Adipocyte (in vitro differentiated cells): Measurements from ENCODE around the gene KCNA1.
"Not testable (repeated sequence)": the region's sequence is repeated elsewhere in the genome, so short reads cannot be mapped to it uniquely, and the experiment has no call there.

Source experiments
- DNase-seq: peaks from one replicate; pipeline ENCODE4 v3.0.0-alpha.2; 2015; ENCODE audit warnings: low read depth
- H3K27me3 ChIP-seq: replicated peaks from 2 replicates; pipeline ENCODE4 v1.7.0; 2013; ENCODE audit warnings: mild to moderate bottlenecking, low read length, moderate library complexity; ENCODE audit not compliant: control insufficient read depth, insufficient read depth
- H3K36me3 ChIP-seq: 2 replicates; pipeline ENCODE4 v1.7.0; 2013; ENCODE audit warnings: low read length, mild to moderate bottlenecking, moderate library complexity; ENCODE audit not compliant: control insufficient read depth, insufficient read depth, severe bottlenecking
- H3K4me1 ChIP-seq: 2 replicates; pipeline ENCODE4 v1.7.0; 2013; ENCODE audit warnings: mild to moderate bottlenecking, low read length, moderate library complexity; ENCODE audit not compliant: control insufficient read depth, insufficient read depth
- H3K4me3 ChIP-seq: 2 replicates; pipeline ENCODE4 v1.7.0; 2013; ENCODE audit warnings: mild to moderate bottlenecking, low read length, moderate library complexity
- H3K9ac ChIP-seq: 2 replicates; pipeline ENCODE4 v1.7.0; 2013; ENCODE audit warnings: mild to moderate bottlenecking, low read length, moderate library complexity
- H3K9me3 ChIP-seq: 2 replicates; pipeline ENCODE4 v1.7.0; 2013; ENCODE audit warnings: mild to moderate bottlenecking, low read length, moderate library complexity; ENCODE audit not compliant: control insufficient read depth

Gene KCNA1

GRCh38 chr12:4909734-4910501, at the start of gene KCNA1:
KCNA1 (plus strand) TSS chr12:4909905; CDS start chr12:4911379, 1,474 bp downstream.
- peak within 1 kb of the TSS; percentile 68 for H3K9ac ChIP-seq
- H3K4me1 ChIP-seq, result peaks cover 15% of the 10 kb centered on the region
- DNase-seq, result peak; percentile 59
- peak within 1 kb of the TSS; percentile 84 for H3K4me3 ChIP-seq
- H3K27me3 ChIP-seq, result peaks cover 10% of the 10 kb centered on the region
- H3K9me3 ChIP-seq, result no peaks in the 10 kb centered on the region
- no peaks in the 10 kb centered on the region for H3K36me3 ChIP-seq

- Histone ChIP-seq H3K4me3 (no peak overlapping the region), H3K36me3 (no peaks in the 10 kb centered on the region)
Observed at GRCh38 chr12:4860741-4861140, 49.0 kb upstream of the KCNA1 start.

DNA sequence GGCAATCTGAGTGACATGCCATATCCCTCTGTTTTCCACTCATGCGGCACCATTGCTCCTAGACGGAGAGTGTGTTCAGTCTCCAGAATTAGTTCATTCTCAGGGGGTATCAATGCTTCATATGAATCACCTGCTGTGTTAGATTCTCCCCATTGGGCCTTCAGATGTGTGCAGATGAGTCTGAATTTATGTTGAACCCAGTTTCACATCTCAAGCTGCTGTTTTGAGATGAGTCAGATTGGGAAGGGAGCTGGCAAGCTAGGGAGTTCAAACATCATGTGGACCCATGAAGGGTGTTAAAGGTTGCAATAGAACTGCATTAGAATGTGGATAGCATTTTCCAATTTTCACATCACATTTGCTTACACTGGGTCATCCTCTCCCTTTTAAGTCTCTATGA, 46.9 kb upstream of the KCNA1 start:
- Histone ChIP-seq H3K36me3 (no peaks in the 10 kb centered on the region), H3K27me3 (peaks cover 63% of the 10 kb centered on the region), H3K9ac (no peak overlapping the region), H3K4me1 (peaks cover 14% of the 10 kb centered on the region), H3K4me3 (no peak overlapping the region), H3K9me3 (no peaks in the 10 kb centered on the region)
- no peak for DNase-seq

More at GRCh38 chr12:4860741-4861140, 49.0 kb upstream of the KCNA1 start:
- no peak for DNase-seq
- Histone ChIP-seq H3K27me3 (peaks cover 48% of the 10 kb centered on the region), H3K9ac (no peak overlapping the region), H3K9me3 (no peaks in the 10 kb centered on the region), H3K4me1 (peaks cover 15% of the 10 kb centered on the region)

DNA sequence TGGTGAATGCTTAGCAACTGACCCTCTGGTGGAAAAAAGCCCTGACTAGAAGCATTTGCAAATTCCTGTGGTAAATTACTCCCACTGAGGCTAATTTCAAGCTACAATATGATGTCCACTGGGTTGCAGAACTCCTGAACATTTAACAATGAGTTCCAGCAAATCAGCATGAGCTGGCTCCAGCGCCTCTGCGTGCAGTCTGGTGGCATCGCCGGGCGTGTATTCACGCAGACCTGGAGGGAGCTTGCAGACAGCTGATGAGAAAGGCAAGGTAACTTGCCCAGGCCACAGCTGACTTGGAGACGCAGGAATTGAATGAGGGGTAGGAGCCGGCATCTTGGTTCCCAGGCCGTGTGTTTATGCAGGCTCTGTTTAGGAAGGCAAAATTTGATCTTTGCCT, 45.1 kb upstream of the KCNA1 start:
- H3K36me3 ChIP-seq, result no peaks in the 10 kb centered on the region
- peaks cover 8% of the 10 kb centered on the region for H3K4me1 ChIP-seq
- no peak overlapping the region for H3K9ac ChIP-seq
- no peak for DNase-seq
- peaks cover 64% of the 10 kb centered on the region for H3K27me3 ChIP-seq
- no peaks in the 10 kb centered on the region for H3K9me3 ChIP-seq
- no peak overlapping the region for H3K4me3 ChIP-seq

DNA sequence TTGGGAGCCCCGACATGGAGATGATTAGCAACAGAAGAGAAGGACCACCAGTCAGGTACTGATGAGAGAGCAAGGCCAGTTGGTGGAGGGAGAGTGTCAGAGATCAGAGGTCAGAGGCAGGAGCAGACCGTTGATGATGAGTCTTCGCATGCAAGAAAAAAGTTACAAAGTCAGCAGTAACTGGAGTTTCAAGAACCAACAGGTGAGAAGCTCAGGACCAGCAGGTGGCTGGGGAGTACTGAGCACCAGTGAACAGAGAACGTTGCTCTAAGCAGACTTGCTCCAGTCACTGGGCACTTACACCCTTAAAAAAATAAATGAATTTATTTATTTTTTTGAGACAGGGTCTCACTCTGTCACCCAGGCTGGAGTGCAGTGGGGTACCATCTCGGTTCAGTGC, 44.5 kb upstream of the KCNA1 start:
- Histone ChIP-seq H3K9ac (no peak overlapping the region), H3K9me3 (no peaks in the 10 kb centered on the region), H3K36me3 (no peaks in the 10 kb centered on the region), H3K4me3 (no peak overlapping the region), H3K4me1 (peaks cover 4% of the 10 kb centered on the region), H3K27me3 (peaks cover 67% of the 10 kb centered on the region)
- DNase-seq, result no peak

GRCh38 chr12:4866299-4866698, 43.4 kb upstream of the KCNA1 start:
- H3K4me3 ChIP-seq, result no peak overlapping the region
- DNase-seq, result no peak
- no peaks in the 10 kb centered on the region for H3K9me3 ChIP-seq
- H3K36me3 ChIP-seq, result no peaks in the 10 kb centered on the region
- H3K4me1 ChIP-seq, result no peaks in the 10 kb centered on the region
- peaks cover 71% of the 10 kb centered on the region for H3K27me3 ChIP-seq
- H3K9ac ChIP-seq, result no peak overlapping the region

- Histone ChIP-seq H3K36me3 (no peaks in the 10 kb centered on the region), H3K9ac (no peak overlapping the region), H3K4me1 (no peaks in the 10 kb centered on the region), H3K27me3 (peaks cover 77% of the 10 kb centered on the region), H3K4me3 (no peak overlapping the region), H3K9me3 (no peaks in the 10 kb centered on the region)
- no peak for DNase-seq
Observed at GRCh38 chr12:4867384-4867783, 42.3 kb upstream of the KCNA1 start.

GRCh38 chr12:4870423-4870822, 39.3 kb upstream of the KCNA1 start:
- H3K4me3 ChIP-seq, result no peak overlapping the region
- no peak for DNase-seq
- no peak overlapping the region for H3K9ac ChIP-seq
- H3K4me1 ChIP-seq, result no peaks in the 10 kb centered on the region
- peaks cover 58% of the 10 kb centered on the region for H3K27me3 ChIP-seq
- H3K9me3 ChIP-seq, result no peaks in the 10 kb centered on the region
- H3K36me3 ChIP-seq, result no peaks in the 10 kb centered on the region

DNA sequence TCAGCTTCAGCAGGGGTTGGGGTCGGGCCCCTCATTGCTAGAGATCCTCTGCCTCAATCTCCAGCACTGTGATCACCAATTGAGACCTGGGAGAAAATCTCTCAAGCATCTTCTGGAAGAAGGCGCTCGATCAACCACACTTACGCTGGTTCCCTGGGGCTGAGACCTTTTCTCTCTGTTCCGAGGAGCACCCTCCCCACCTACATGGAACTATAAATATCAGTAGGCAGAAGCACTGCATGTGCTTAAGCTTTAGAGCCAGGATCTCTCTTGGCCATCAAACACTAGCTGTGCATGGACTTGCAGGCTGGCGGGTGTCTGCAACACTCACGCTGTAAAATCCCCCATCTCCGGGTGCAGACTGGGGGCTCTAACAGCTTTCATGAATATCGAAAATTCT, 38.2 kb upstream of the KCNA1 start:
- H3K36me3 ChIP-seq, result no peaks in the 10 kb centered on the region
- H3K9ac ChIP-seq, result no peak overlapping the region
- H3K4me3 ChIP-seq, result no peak overlapping the region
- peaks cover 56% of the 10 kb centered on the region for H3K27me3 ChIP-seq
- no peaks in the 10 kb centered on the region for H3K4me1 ChIP-seq
- H3K9me3 ChIP-seq, result no peaks in the 10 kb centered on the region
- DNase-seq, result no peak

GRCh38 chr12:4873947-4874346, 35.8 kb upstream of the KCNA1 start:
- peaks cover under 1% of the 10 kb centered on the region for H3K9me3 ChIP-seq
- DNase-seq, result no peak

DNA sequence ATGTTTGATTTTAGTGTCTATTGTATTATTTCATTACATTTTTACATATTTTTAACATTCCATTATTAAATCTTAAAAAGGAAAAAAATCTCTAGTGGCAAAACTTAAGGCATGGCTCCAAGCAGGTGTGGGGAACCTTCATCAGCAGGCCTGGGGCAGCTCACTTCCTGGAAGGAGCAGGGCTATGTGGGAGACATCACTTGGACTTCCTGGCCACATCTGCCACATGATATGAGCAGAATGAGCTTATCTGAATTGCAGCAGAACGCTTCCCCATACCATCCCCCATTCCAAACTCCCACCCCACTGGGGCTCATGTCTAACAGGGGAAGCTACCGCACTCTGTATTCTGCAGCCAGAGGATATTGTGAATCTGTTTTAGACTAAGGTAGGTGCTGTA, 35.0 kb upstream of the KCNA1 start:
- Histone ChIP-seq H3K27me3 (peaks cover 45% of the 10 kb centered on the region), H3K9me3 (peaks cover 7% of the 10 kb centered on the region)
- DNase-seq, result no peak

More at GRCh38 chr12:4873947-4874346, 35.8 kb upstream of the KCNA1 start:
- no peak overlapping the region for H3K9ac ChIP-seq
- H3K4me3 ChIP-seq, result no peak overlapping the region
- peaks cover 49% of the 10 kb centered on the region for H3K27me3 ChIP-seq
- no peaks in the 10 kb centered on the region for H3K4me1 ChIP-seq
- H3K36me3 ChIP-seq, result no peaks in the 10 kb centered on the region

GRCh38 chr12:4879481-4879880, 30.2 kb upstream of the KCNA1 start:
- H3K4me1 ChIP-seq, H3K4me3 ChIP-seq, H3K9ac ChIP-seq, H3K36me3 ChIP-seq, DNase-seq: not testable (repeated sequence)
- Histone ChIP-seq H3K27me3 (peaks cover 38% of the 10 kb centered on the region), H3K9me3 (peaks cover 18% of the 10 kb centered on the region)

More for the DNA sequence above, 35.0 kb upstream of the KCNA1 start:
- H3K4me1 ChIP-seq, result no peaks in the 10 kb centered on the region
- no peak overlapping the region for H3K4me3 ChIP-seq
- H3K9ac ChIP-seq, result no peak overlapping the region
- H3K36me3 ChIP-seq, result no peaks in the 10 kb centered on the region
